ENCODE data around the gene DNPH1. TPM values are rescaled to one million over a fixed set of nuclear protein-coding genes. Genes with fewer than 3 reads are reported as not detected.
A peak's percentile ranks its signal among the peaks of the same experiment; 100 is the strongest.

The DNPH1 gene
- polyA plus RNA-seq, 1 experiment: 63.9 TPM

DNA sequence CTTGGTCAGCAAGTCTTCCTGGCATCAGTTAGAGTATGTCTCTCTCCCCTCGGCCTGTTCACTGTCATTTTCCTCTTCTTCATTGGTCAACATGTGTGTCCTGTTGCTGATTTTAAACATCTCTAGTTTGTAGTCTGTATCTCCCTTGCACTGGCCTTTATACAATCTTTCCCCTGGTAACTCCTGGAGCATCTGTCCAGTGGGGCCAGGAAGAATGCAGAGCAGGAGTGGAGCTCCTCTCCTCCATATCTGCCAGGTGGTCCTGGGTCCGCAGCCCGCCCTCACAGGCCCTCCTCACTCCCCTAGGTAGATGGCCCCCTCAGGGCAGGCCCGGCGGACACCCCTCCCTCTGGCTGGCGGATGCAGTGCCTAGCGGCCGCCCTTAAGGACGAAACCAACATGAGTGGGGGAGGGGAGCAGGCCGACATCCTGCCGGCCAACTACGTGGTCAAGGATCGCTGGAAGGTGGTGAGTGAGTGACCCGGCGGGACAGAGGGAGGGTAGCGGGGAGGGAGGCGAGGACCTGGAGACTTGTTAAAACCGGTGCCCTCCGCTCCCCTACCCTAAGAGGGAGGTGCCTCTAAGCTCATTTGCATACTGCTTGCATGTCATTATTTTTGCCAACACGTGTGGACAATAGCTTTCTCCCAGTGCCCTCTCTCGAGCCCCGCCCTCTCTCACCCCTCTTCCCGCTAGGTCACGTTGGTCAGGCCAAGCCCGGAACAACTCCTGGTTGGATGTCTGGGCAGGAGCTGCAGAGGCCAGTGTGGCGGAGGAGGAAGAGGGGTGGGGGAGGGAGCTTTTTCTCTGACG, 17.2 kb upstream of the DNPH1 start:
- CTCF ChIA-PET: interaction anchor here (0.9 kb wide), 2 partner anchors 16 to 17 kb away, joined by 3 to 4 read pairs; partner anchors contain the start of gene DNPH1
- peaks cover 57% of the 10 kb centered on the region for H3K27me3 ChIP-seq (ENCODE audit: control insufficient read depth, insufficient read depth, low read length)
- H3K36me3 ChIP-seq (ENCODE audit: control insufficient read depth, insufficient read depth, low read length): no peaks in the 10 kb centered on the region
- POLR2A ChIA-PET: interaction anchor here (0.5 kb wide), 1 partner anchor 458 kb away, joined by 7 read pairs; no protein-coding TSS in a partner anchor
- H3K4me3 ChIP-seq (ENCODE audit: low read depth, low read length): peak overlapping the region; percentile 39
- no peak for DNase-seq (ENCODE audit: low read depth)
- TF ChIP-seq, protein P1, sequence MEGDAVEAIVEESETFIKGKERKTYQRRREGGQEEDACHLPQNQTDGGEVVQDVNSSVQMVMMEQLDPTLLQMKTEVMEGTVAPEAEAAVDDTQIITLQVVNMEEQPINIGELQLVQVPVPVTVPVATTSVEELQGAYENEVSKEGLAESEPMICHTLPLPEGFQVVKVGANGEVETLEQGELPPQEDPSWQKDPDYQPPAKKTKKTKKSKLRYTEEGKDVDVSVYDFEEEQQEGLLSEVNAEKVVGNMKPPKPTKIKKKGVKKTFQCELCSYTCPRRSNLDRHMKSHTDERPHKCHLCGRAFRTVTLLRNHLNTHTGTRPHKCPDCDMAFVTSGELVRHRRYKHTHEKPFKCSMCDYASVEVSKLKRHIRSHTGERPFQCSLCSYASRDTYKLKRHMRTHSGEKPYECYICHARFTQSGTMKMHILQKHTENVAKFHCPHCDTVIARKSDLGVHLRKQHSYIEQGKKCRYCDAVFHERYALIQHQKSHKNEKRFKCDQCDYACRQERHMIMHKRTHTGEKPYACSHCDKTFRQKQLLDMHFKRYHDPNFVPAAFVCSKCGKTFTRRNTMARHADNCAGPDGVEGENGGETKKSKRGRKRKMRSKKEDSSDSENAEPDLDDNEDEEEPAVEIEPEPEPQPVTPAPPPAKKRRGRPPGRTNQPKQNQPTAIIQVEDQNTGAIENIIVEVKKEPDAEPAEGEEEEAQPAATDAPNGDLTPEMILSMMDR (IDR thresholded peaks at IDR 0.05; ENCODE audit: insufficient read depth, low read depth, low read length): no peak

DNA sequence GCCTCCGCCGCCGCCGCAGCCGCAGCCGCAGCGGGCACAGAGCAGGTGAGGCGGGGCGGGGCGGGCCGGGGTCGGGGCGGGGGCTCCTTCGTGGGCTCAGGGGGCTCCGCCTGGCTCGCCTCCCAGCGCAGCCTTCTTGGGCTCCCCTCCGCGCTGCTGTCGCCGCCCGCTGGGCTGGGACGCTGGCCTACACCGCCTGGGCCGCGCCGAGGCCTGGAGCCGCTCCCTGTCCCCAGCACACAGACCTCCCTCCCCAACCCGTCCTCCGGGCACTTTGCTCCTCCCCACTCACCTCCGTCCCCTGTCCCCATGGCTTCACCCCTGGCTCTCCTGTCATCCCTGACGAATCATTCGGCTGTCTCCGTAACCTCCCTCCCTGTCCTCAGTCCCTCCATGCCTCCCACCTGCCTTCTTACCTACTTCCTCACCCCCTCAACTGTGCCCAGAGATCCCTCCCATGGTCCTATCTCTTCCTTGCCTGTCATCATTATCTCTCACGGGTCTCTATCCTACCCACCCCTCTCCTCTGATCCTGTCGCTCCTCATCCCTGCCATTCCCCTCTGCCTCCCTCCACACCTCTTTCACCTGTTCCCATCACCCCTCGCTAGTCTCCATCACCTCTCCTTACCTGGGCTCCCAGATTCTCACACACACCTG, 14.5 kb upstream of the DNPH1 start:
- ChIA-PET POLR2A (no interaction called here), CTCF (interaction anchor here (1.4 kb wide), 1 partner anchor 15 kb away, joined by 4 read pairs; the partner anchor contains the start of gene DNPH1)
- peaks cover 54% of the 10 kb centered on the region for H3K27me3 ChIP-seq (ENCODE audit: control insufficient read depth, insufficient read depth, low read length)

DNA sequence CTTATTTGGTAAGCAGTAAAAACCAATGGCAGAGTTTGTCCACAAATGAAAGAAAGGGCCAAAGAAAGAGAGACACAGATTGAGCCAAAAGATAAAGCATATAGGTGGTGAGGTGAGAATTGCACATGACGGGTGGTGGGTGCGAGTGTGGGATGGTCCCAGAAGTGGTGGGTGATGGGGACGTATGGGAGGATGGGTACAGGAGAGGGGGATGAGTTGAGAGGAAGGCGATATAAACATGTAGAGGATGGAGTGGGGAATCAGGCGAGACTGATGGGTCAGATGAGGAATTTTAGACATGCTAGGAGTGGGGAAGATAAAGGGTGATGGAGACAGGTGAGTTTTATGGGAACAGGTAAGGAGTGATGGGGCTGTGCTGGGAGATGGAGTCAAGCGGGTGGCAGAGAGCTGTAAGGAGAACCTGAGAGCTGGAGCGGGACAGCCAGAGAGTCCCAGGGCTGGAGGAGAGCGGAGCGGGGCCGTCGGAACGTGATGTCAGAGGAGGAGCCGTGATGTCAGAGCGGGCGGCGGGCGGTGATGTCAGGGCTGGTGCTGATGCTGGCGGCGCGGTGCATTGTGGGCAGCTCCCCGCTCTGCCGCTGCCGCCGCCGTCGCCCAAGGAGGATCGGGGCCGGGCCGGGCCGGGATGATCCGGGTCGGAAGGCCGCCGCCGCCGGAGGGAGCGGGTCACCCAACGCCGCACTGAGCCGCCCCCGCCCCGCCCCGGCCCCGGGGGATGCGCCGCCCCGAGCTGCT, 13.8 kb upstream of the DNPH1 start, which contains the start of gene TTBK1:
Gene TTBK1, plus strand, starts transcription at position 574 of the 756 bp plus-strand sequence. CDS start 3,180 bp downstream, outside the sequence.
- ChIA-PET CTCF (interaction anchor here (1.6 kb wide), 1 partner anchor 14 kb away, joined by 9 read pairs; the partner anchor contains the start of gene DNPH1), POLR2A (no interaction called here)
- TF ChIP-seq, protein P1 (IDR thresholded peaks at IDR 0.05; ENCODE audit: insufficient read depth, low read depth, low read length): no peak
- Histone ChIP-seq H3K36me3 (ENCODE audit: control insufficient read depth, insufficient read depth, low read length) (no peaks in the 10 kb centered on the region), H3K27me3 (ENCODE audit: control insufficient read depth, insufficient read depth, low read length) (peaks cover 52% of the 10 kb centered on the region), H3K4me3 (ENCODE audit: low read depth, low read length) (no peak within 1 kb of the TSS)
- DNase-seq (ENCODE audit: low read depth): no peak

More for the DNA sequence above, 14.5 kb upstream of the DNPH1 start:
- TF ChIP-seq, protein P1 (IDR thresholded peaks at IDR 0.05; ENCODE audit: insufficient read depth, low read depth, low read length): no peak
- Histone ChIP-seq H3K36me3 (ENCODE audit: control insufficient read depth, insufficient read depth, low read length) (no peaks in the 10 kb centered on the region), H3K4me3 (ENCODE audit: low read depth, low read length) (no peak overlapping the region)
- no peak for DNase-seq (ENCODE audit: low read depth)

DNA sequence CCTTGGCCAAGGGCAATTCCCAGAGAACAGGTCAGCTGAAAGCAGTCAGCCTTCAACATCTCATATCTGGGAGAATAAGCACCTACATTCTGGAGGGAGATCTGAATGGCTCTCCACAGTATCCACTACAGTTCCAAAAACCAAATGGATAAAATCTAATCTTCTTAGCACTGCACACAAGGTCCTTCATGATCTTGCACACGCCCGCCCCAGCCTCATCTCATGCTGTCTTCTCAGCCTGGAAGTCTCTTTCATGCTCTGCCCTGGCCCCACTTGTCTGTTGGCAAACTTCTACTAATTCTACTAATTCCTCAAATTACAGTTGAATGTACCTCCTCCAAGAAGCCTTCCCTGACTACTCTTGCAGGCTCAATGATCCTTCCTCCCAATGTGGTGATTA, 12.2 kb upstream of the DNPH1 start:
- H3K27me3 ChIP-seq (ENCODE audit: control insufficient read depth, insufficient read depth, low read length): peaks cover 52% of the 10 kb centered on the region
- H3K4me3 ChIP-seq (ENCODE audit: low read depth, low read length): no peak overlapping the region
- H3K36me3 ChIP-seq (ENCODE audit: control insufficient read depth, insufficient read depth, low read length): no peaks in the 10 kb centered on the region
- no peak for DNase-seq (ENCODE audit: low read depth)
- TF ChIP-seq, protein P1 (IDR thresholded peaks at IDR 0.05; ENCODE audit: insufficient read depth, low read depth, low read length): no peak
- ChIA-PET CTCF (interaction anchor here (1.6 kb wide), 1 partner anchor 12 kb away, joined by 9 read pairs; the partner anchor contains the start of gene DNPH1), POLR2A (no interaction called here)

Measured in BJ (cell line).